ENCODE data around the gene MAP4K4. TPM values are rescaled to one million over a fixed set of nuclear protein-coding genes. Genes with fewer than 3 reads are reported as not detected.

MAP4K4 gene
- total and polyA plus RNA-seq, 2 donors, result 22.4 to 30.9 TPM

- Histone ChIP-seq H3K4me3 (ENCODE audit: low read length in 2 of 2) (no peak overlapping the region), H3K4me1 (ENCODE audit: control insufficient read depth in 2 of 2, insufficient read depth in 2 of 2, low read length in 2 of 2) (peaks cover 9 to 17% of the 10 kb centered on the region in 2 donors), H3K27me3 (ENCODE audit: control insufficient read depth in 2 of 2, insufficient read depth in 1 of 2, low read length in 1 of 2) (no peaks in the 10 kb centered on the region), H3K27ac (ENCODE audit: low read depth in 1 of 2, low read length in 1 of 2) (no peak overlapping the region), H3K36me3 (ENCODE audit: control insufficient read depth in 2 of 2, insufficient read depth in 2 of 2, low read length in 1 of 2) (peaks cover 0 to 5% of the 10 kb centered on the region in 2 donors), H3K9me3 (ENCODE audit: control insufficient read depth in 2 of 2, insufficient read depth in 1 of 2, low read length in 1 of 2) (no peaks in the 10 kb centered on the region)
- WGBS, result 98% methylated on average over 2 of the region's 2 CpGs
- no peak for DNase-seq (ENCODE audit: low read depth in 6 of 9, low spot score in 9 of 9)
Measured at GRCh38 chr2:101807242-101807641, 109.7 kb downstream of the MAP4K4 start.

- no peak overlapping the region for H3K4me3 ChIP-seq (ENCODE audit: low read length in 2 of 2)
- no peaks in the 10 kb centered on the region for H3K27me3 ChIP-seq (ENCODE audit: control insufficient read depth in 2 of 2, insufficient read depth in 1 of 2, low read length in 1 of 2)
- 97% methylated on average over 6 of the region's 6 CpGs for WGBS
- no peaks in the 10 kb centered on the region for H3K9me3 ChIP-seq (ENCODE audit: control insufficient read depth in 2 of 2, insufficient read depth in 1 of 2, low read length in 1 of 2)
- peaks cover 9 to 17% of the 10 kb centered on the region in 2 donors for H3K4me1 ChIP-seq (ENCODE audit: control insufficient read depth in 2 of 2, insufficient read depth in 2 of 2, low read length in 2 of 2)
- H3K36me3 ChIP-seq (ENCODE audit: control insufficient read depth in 2 of 2, insufficient read depth in 2 of 2, low read length in 1 of 2), result peaks cover 0 to 5% of the 10 kb centered on the region in 2 donors
- no peak overlapping the region for H3K27ac ChIP-seq (ENCODE audit: low read depth in 1 of 2, low read length in 1 of 2)
- no peak for DNase-seq (ENCODE audit: low read depth in 6 of 9, low spot score in 9 of 9)
Measured at GRCh38 chr2:101808006-101808562, 110.6 kb downstream of the MAP4K4 start.

- no peaks in the 10 kb centered on the region for H3K27me3 ChIP-seq (ENCODE audit: control insufficient read depth in 2 of 2, insufficient read depth in 1 of 2, low read length in 1 of 2)
- no peak for DNase-seq (ENCODE audit: low read depth in 6 of 9, low spot score in 9 of 9)
- H3K27ac ChIP-seq (ENCODE audit: low read depth in 1 of 2, low read length in 1 of 2), result no peak overlapping the region
- no peaks in the 10 kb centered on the region for H3K9me3 ChIP-seq (ENCODE audit: control insufficient read depth in 2 of 2, insufficient read depth in 1 of 2, low read length in 1 of 2)
- peaks cover 9 to 17% of the 10 kb centered on the region in 2 donors for H3K4me1 ChIP-seq (ENCODE audit: control insufficient read depth in 2 of 2, insufficient read depth in 2 of 2, low read length in 2 of 2)
- no peak overlapping the region for H3K4me3 ChIP-seq (ENCODE audit: low read length in 2 of 2)
- peaks cover 0 to 5% of the 10 kb centered on the region in 2 donors for H3K36me3 ChIP-seq (ENCODE audit: control insufficient read depth in 2 of 2, insufficient read depth in 2 of 2, low read length in 1 of 2)
Measured at GRCh38 chr2:101809698-101810097, 112.2 kb downstream of the MAP4K4 start.

- WGBS, result 93% methylated on average over 11 of the region's 11 CpGs
- Histone ChIP-seq H3K4me1 (ENCODE audit: control insufficient read depth in 2 of 2, insufficient read depth in 2 of 2, low read length in 2 of 2) (peaks cover 12 to 14% of the 10 kb centered on the region in 2 donors), H3K27me3 (ENCODE audit: control insufficient read depth in 2 of 2, insufficient read depth in 1 of 2, low read length in 1 of 2) (no peaks in the 10 kb centered on the region)
Measured at GRCh38 chr2:101811226-101812015, 113.9 kb downstream of the MAP4K4 start.

GRCh38 chr2:101812226-101812625, 114.7 kb downstream of the MAP4K4 start:
- WGBS, result 99% methylated on average over 7 of the region's 7 CpGs
- Histone ChIP-seq H3K9me3 (ENCODE audit: control insufficient read depth in 2 of 2, insufficient read depth in 1 of 2, low read length in 1 of 2) (no peaks in the 10 kb centered on the region), H3K27ac (ENCODE audit: low read depth in 1 of 2, low read length in 1 of 2) (no peak overlapping the region), H3K4me3 (ENCODE audit: low read length in 2 of 2) (no peak overlapping the region), H3K4me1 (ENCODE audit: control insufficient read depth in 2 of 2, insufficient read depth in 2 of 2, low read length in 2 of 2) (peaks cover 4 to 6% of the 10 kb centered on the region in 2 donors), H3K36me3 (ENCODE audit: control insufficient read depth in 2 of 2, insufficient read depth in 2 of 2, low read length in 1 of 2) (peaks cover 0 to 5% of the 10 kb centered on the region in 2 donors), H3K27me3 (ENCODE audit: control insufficient read depth in 2 of 2, insufficient read depth in 1 of 2, low read length in 1 of 2) (no peaks in the 10 kb centered on the region)
- DNase-seq (ENCODE audit: low read depth in 6 of 9, low spot score in 9 of 9), result no peak

More at GRCh38 chr2:101811226-101812015, 113.9 kb downstream of the MAP4K4 start:
- no peak for DNase-seq (ENCODE audit: low read depth in 6 of 9, low spot score in 9 of 9)
- no peak overlapping the region for H3K4me3 ChIP-seq (ENCODE audit: low read length in 2 of 2)
- H3K9me3 ChIP-seq (ENCODE audit: control insufficient read depth in 2 of 2, insufficient read depth in 1 of 2, low read length in 1 of 2), result no peaks in the 10 kb centered on the region
- no peak overlapping the region for H3K27ac ChIP-seq (ENCODE audit: low read depth in 1 of 2, low read length in 1 of 2)
- H3K36me3 ChIP-seq (ENCODE audit: control insufficient read depth in 2 of 2, insufficient read depth in 2 of 2, low read length in 1 of 2), result peaks cover 0 to 5% of the 10 kb centered on the region in 2 donors

GRCh38 chr2:101814752-101815151, 117.2 kb downstream of the MAP4K4 start:
- Histone ChIP-seq H3K9me3 (ENCODE audit: control insufficient read depth in 2 of 2, insufficient read depth in 1 of 2, low read length in 1 of 2) (no peaks in the 10 kb centered on the region), H3K36me3 (ENCODE audit: control insufficient read depth in 2 of 2, insufficient read depth in 2 of 2, low read length in 1 of 2) (no peaks in the 10 kb centered on the region), H3K4me1 (ENCODE audit: control insufficient read depth in 2 of 2, insufficient read depth in 2 of 2, low read length in 2 of 2) (peaks cover 4 to 12% of the 10 kb centered on the region in 2 donors), H3K4me3 (ENCODE audit: low read length in 2 of 2) (no peak overlapping the region), H3K27ac (ENCODE audit: low read depth in 1 of 2, low read length in 1 of 2) (no peak overlapping the region), H3K27me3 (ENCODE audit: control insufficient read depth in 2 of 2, insufficient read depth in 1 of 2, low read length in 1 of 2) (no peaks in the 10 kb centered on the region)
- 83% methylated on average over 2 of the region's 2 CpGs for WGBS
- DNase-seq (ENCODE audit: low read depth in 6 of 9, low spot score in 9 of 9), result no peak

- Histone ChIP-seq H3K27ac (ENCODE audit: low read depth in 1 of 2, low read length in 1 of 2) (no peak overlapping the region), H3K27me3 (ENCODE audit: control insufficient read depth in 2 of 2, insufficient read depth in 1 of 2, low read length in 1 of 2) (no peaks in the 10 kb centered on the region), H3K36me3 (ENCODE audit: control insufficient read depth in 2 of 2, insufficient read depth in 2 of 2, low read length in 1 of 2) (no peaks in the 10 kb centered on the region), H3K4me1 (ENCODE audit: control insufficient read depth in 2 of 2, insufficient read depth in 2 of 2, low read length in 2 of 2) (peaks cover 4 to 12% of the 10 kb centered on the region in 2 donors), H3K4me3 (ENCODE audit: low read length in 2 of 2) (no peak overlapping the region), H3K9me3 (ENCODE audit: control insufficient read depth in 2 of 2, insufficient read depth in 1 of 2, low read length in 1 of 2) (no peaks in the 10 kb centered on the region)
- WGBS, result 98% methylated on average over 3 of the region's 3 CpGs
- DNase-seq (ENCODE audit: low read depth in 6 of 9, low spot score in 9 of 9), result no peak
Measured at GRCh38 chr2:101815154-101815553, 117.6 kb downstream of the MAP4K4 start.

GRCh38 chr2:101815739-101816391, 118.4 kb downstream of the MAP4K4 start:
- WGBS, result 84% methylated on average over 14 of the region's 14 CpGs
- H3K27ac ChIP-seq (ENCODE audit: low read depth in 1 of 2, low read length in 1 of 2), result no peak overlapping the region
- peaks cover 4 to 12% of the 10 kb centered on the region in 2 donors for H3K4me1 ChIP-seq (ENCODE audit: control insufficient read depth in 2 of 2, insufficient read depth in 2 of 2, low read length in 2 of 2)
- no peaks in the 10 kb centered on the region for H3K9me3 ChIP-seq (ENCODE audit: control insufficient read depth in 2 of 2, insufficient read depth in 1 of 2, low read length in 1 of 2)
- H3K4me3 ChIP-seq (ENCODE audit: low read length in 2 of 2), result no peak overlapping the region
- H3K27me3 ChIP-seq (ENCODE audit: control insufficient read depth in 2 of 2, insufficient read depth in 1 of 2, low read length in 1 of 2), result no peaks in the 10 kb centered on the region
- no peak for DNase-seq (ENCODE audit: low read depth in 6 of 9, low spot score in 9 of 9)
- H3K36me3 ChIP-seq (ENCODE audit: control insufficient read depth in 2 of 2, insufficient read depth in 2 of 2, low read length in 1 of 2), result no peaks in the 10 kb centered on the region

GRCh38 chr2:101816598-101816997, 119.1 kb downstream of the MAP4K4 start:
- no peak for DNase-seq (ENCODE audit: low read depth in 6 of 9, low spot score in 9 of 9)
- Histone ChIP-seq H3K27ac (ENCODE audit: low read depth in 1 of 2, low read length in 1 of 2) (peak overlapping the region in 1 of 2 donors; percentile 15), H3K4me1 (ENCODE audit: control insufficient read depth in 2 of 2, insufficient read depth in 2 of 2, low read length in 2 of 2) (peaks cover 4 to 12% of the 10 kb centered on the region in 2 donors), H3K9me3 (ENCODE audit: control insufficient read depth in 2 of 2, insufficient read depth in 1 of 2, low read length in 1 of 2) (no peaks in the 10 kb centered on the region), H3K27me3 (ENCODE audit: control insufficient read depth in 2 of 2, insufficient read depth in 1 of 2, low read length in 1 of 2) (no peaks in the 10 kb centered on the region), H3K4me3 (ENCODE audit: low read length in 2 of 2) (no peak overlapping the region), H3K36me3 (ENCODE audit: control insufficient read depth in 2 of 2, insufficient read depth in 2 of 2, low read length in 1 of 2) (no peaks in the 10 kb centered on the region)
- 96% methylated on average over 4 of the region's 4 CpGs for WGBS
